ENCODE measurements around the gene RPRD2.
"Not testable (repeated sequence)": the region's sequence is repeated elsewhere in the genome, so short reads cannot be mapped to it uniquely, and the experiment has no call there.

The RPRD2 gene

DNA sequence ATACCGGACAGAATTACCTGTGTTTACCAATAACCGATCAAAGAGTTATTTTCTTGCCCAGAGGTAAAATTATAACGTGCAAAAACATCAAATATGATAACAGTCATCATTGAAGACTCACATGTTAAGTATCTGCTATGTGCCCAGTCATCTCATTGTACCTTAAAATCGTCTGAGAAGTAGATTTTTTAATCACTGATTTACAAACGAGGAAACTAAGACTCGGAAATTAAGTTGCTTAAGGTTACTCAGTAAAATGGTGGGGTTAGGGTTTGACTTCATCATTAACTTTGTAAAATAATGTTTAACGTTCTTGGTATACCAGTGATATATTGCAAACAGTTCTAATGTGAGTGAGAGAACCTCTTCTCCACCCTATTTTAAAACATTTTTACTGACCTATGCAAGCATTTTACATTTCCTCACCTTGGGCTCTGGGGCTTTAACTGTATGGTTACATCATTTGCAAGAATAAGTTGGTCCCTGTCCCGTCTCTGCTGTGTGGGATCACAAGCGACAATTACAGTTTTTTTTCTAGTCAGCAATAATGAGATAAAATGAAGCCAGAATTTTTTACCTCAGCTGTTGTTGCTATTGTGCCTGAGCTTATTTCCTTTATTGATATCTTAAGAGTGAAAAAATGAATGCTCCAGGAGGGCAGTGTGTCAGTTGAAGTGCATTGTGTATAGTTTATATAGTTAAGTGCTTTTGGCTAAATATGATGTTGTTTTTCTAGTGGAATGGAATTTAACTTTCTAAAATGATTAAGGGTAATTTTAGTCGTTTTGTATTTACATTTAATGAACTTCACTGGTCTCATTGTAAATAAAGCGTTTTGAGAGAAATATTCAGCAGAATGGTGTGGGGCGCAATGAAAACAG lies 2.7 kb downstream of the RPRD2 start:
- Histone ChIP-seq H3K4me1 (ENCODE audit: control insufficient read depth, insufficient read depth, low read length) (peaks cover 5% of the 10 kb centered on the region), H3K9ac (ENCODE audit: low read length) (peak overlapping the region; percentile 99), H3K4me3 (ENCODE audit: low read length) (peak overlapping the region; percentile 98), H3K9me3 (ENCODE audit: control insufficient read depth, low read length) (no peaks in the 10 kb centered on the region), H3K27me3 (ENCODE audit: control insufficient read depth, insufficient read depth, low read length) (no peaks in the 10 kb centered on the region), H3K36me3 (ENCODE audit: control insufficient read depth, insufficient read depth, low read length) (no peaks in the 10 kb centered on the region)

- no peaks in the 10 kb centered on the region for H3K27me3 ChIP-seq (ENCODE audit: control insufficient read depth, insufficient read depth, low read length)
- no peaks in the 10 kb centered on the region for H3K36me3 ChIP-seq (ENCODE audit: control insufficient read depth, insufficient read depth, low read length)
- H3K4me3 ChIP-seq (ENCODE audit: low read length), result no peak overlapping the region
- H3K9me3 ChIP-seq (ENCODE audit: control insufficient read depth, low read length), result no peaks in the 10 kb centered on the region
- no peak overlapping the region for H3K9ac ChIP-seq (ENCODE audit: low read length)
- no peaks in the 10 kb centered on the region for H3K4me1 ChIP-seq (ENCODE audit: control insufficient read depth, insufficient read depth, low read length)
Measured at GRCh38 chr1:150371110-150371509, 7.2 kb downstream of the RPRD2 start.

DNA sequence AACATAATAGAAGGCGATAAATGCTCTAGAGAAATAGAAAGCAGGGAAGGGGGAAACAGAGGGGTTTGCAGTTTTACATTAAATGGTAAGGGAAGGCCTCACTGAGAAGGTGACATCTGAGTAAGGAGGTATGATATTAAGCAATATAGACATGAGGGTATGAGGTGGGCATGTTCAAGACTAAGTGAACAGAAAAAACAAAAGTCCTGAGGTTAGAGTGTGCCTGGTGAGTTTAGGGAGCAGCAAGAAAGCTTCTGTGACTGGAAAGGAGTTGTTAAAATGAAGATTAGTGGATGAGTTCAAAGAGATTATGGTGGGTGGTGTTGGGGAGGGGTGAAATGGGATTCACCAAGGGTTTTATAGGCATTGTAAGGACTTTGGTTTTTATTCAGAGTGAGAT lies 8.6 kb downstream of the RPRD2 start:
- H3K27me3 ChIP-seq (ENCODE audit: control insufficient read depth, insufficient read depth, low read length), result no peaks in the 10 kb centered on the region
- no peak overlapping the region for H3K9ac ChIP-seq (ENCODE audit: low read length)
- H3K4me1 ChIP-seq (ENCODE audit: control insufficient read depth, insufficient read depth, low read length), result no peaks in the 10 kb centered on the region
- H3K36me3 ChIP-seq (ENCODE audit: control insufficient read depth, insufficient read depth, low read length), result no peaks in the 10 kb centered on the region
- no peaks in the 10 kb centered on the region for H3K9me3 ChIP-seq (ENCODE audit: control insufficient read depth, low read length)
- H3K4me3 ChIP-seq (ENCODE audit: low read length), result no peak overlapping the region

- no peak overlapping the region for H3K4me3 ChIP-seq (ENCODE audit: low read length)
- no peak overlapping the region for H3K9ac ChIP-seq (ENCODE audit: low read length)
- no peaks in the 10 kb centered on the region for H3K9me3 ChIP-seq (ENCODE audit: control insufficient read depth, low read length)
- no peaks in the 10 kb centered on the region for H3K4me1 ChIP-seq (ENCODE audit: control insufficient read depth, insufficient read depth, low read length)
- no peaks in the 10 kb centered on the region for H3K36me3 ChIP-seq (ENCODE audit: control insufficient read depth, insufficient read depth, low read length)
- no peaks in the 10 kb centered on the region for H3K27me3 ChIP-seq (ENCODE audit: control insufficient read depth, insufficient read depth, low read length)
Measured at GRCh38 chr1:150376110-150376509, 12.2 kb downstream of the RPRD2 start.

DNA sequence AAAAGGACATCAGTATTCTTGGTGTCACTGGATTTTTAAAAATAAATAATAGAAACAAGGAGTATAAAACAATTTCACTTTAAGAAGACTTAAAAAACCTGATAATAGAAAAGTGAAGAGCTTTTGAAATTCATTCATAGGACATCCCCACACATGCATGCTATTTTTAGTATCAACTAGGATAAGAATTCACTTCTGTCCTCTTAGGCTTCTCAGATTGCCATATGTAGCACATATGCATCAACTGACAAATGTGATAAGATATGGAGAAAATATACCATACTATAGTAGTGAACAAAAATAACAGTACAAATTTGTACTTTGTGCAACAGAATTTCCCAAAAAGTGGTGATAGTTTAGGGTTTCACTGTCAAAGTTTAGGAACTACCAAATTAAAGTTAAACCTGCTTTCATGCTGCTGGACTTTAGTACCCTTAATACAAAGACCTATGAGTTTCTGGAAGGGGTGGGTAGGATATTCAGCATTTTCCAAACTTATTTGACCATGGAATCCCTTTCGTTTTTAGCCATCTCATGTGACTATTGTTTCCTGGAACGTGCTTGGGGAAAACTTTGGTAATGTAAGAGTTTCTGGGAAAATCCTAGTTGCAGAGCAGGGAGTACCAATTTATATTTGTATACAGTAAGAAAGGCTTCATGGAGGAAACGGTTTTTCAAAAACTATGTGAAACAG lies 19.8 kb downstream of the RPRD2 start:
- Histone ChIP-seq H3K9ac (ENCODE audit: low read length) (no peak overlapping the region), H3K4me1 (ENCODE audit: control insufficient read depth, insufficient read depth, low read length) (peaks cover 3% of the 10 kb centered on the region), H3K9me3 (ENCODE audit: control insufficient read depth, low read length) (no peaks in the 10 kb centered on the region), H3K36me3 (ENCODE audit: control insufficient read depth, insufficient read depth, low read length) (no peaks in the 10 kb centered on the region), H3K27me3 (ENCODE audit: control insufficient read depth, insufficient read depth, low read length) (no peaks in the 10 kb centered on the region), H3K4me3 (ENCODE audit: low read length) (no peak overlapping the region)

DNA sequence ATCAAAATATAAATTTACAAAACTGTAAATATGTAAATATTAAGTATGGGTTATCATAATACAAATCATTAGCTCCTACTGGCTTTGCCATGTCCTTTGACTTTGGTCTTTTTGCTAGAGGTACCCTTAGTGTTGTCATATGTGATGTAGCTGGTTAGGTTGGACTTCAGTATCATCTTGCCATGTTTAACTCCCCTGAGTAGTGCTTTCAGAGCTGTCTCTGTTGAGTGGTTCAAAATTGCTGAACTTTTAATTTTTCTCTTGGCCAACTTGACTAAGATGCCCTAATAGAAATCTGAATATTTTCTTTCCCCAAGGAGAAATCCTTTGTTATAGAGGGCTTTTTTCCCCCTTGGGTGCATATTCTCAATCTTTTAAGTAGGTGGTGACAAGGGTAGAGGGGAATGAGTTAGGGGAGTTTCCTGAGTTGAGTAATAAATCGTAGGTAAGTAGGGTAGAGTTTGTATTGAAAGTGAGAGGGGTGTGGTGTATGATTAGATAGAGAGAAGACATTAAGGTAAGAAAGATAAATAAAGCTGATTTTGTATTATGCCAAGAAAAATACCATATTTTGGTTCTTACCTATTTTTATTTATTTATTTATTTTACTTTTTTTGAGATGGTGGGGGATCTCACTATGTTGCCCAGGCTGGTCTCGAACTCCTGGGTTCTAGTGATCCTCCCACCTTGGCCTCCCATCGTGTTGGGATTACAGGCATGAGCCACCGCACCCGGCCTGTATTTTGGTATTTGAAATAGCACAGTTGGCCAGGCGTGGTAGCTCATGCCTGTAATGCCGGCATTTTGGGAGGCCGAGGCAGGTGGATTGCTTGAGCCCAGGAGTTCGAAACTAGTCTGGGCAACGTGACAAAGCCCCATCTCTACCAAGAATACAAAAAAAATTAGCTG lies 21.8 kb downstream of the RPRD2 start:
- H3K4me1 ChIP-seq (ENCODE audit: control insufficient read depth, insufficient read depth, low read length), result peaks cover 12% of the 10 kb centered on the region
- H3K27me3 ChIP-seq (ENCODE audit: control insufficient read depth, insufficient read depth, low read length), result no peaks in the 10 kb centered on the region
- no peak overlapping the region for H3K4me3 ChIP-seq (ENCODE audit: low read length)
- no peak overlapping the region for H3K9ac ChIP-seq (ENCODE audit: low read length)
- H3K36me3 ChIP-seq (ENCODE audit: control insufficient read depth, insufficient read depth, low read length), result no peaks in the 10 kb centered on the region
- H3K9me3 ChIP-seq (ENCODE audit: control insufficient read depth, low read length), result no peaks in the 10 kb centered on the region

DNA sequence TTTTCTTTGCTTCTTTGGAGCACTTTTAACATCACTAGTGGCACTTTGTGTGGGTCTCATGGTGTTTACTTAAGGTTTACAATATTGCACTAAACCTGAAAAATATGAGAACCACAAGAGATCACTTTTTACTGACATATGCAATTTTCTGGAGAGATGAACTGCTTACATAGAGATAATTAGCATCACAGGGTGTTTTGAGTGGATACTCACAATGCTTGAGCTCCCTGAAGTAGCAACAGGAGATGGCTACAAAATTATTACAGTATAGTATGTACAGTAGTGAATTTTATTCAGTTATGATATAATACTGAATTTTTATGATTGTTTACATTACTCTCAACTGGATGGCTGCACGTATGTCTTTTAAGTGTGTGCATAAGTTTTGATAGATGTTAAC lies 22.6 kb downstream of the RPRD2 start:
- H3K4me1 ChIP-seq (ENCODE audit: control insufficient read depth, insufficient read depth, low read length), result peaks cover 12% of the 10 kb centered on the region
- H3K27me3 ChIP-seq (ENCODE audit: control insufficient read depth, insufficient read depth, low read length), result no peaks in the 10 kb centered on the region
- no peak overlapping the region for H3K4me3 ChIP-seq (ENCODE audit: low read length)
- H3K36me3 ChIP-seq (ENCODE audit: control insufficient read depth, insufficient read depth, low read length), result no peaks in the 10 kb centered on the region
- no peak overlapping the region for H3K9ac ChIP-seq (ENCODE audit: low read length)
- H3K9me3 ChIP-seq (ENCODE audit: control insufficient read depth, low read length), result no peaks in the 10 kb centered on the region

DNA sequence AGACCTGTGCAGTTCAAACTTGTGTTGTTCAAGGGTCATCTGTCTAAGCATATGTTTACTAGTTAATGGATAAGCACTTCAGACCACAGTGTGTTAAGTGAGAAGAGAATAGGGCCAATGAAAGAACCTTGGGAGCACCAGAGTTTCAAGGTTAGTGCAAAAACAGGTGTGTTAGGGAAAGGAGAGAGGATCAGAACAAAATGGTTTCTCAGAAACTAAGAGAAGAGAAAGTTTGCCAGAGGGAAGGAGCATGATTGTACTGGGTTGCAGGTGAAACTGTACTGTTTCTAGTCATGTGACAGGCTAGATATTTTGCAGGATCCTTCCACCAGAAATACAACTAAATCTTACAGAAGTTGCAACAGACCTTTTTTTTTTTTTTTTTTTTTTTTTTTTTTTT lies 23.3 kb downstream of the RPRD2 start:
- no peak overlapping the region for H3K4me3 ChIP-seq (ENCODE audit: low read length)

GRCh38 chr1:150388241-150388640 lies 24.3 kb downstream of the RPRD2 start:
- Histone ChIP-seq H3K9ac (ENCODE audit: low read length) (no peak overlapping the region), H3K9me3 (ENCODE audit: control insufficient read depth, low read length) (no peaks in the 10 kb centered on the region), H3K4me3 (ENCODE audit: low read length) (no peak overlapping the region), H3K27me3 (ENCODE audit: control insufficient read depth, insufficient read depth, low read length) (no peaks in the 10 kb centered on the region), H3K36me3 (ENCODE audit: control insufficient read depth, insufficient read depth, low read length) (no peaks in the 10 kb centered on the region), H3K4me1 (ENCODE audit: control insufficient read depth, insufficient read depth, low read length) (peaks cover 12% of the 10 kb centered on the region)

More for the DNA sequence above, 23.3 kb downstream of the RPRD2 start:
- Histone ChIP-seq H3K9me3 (ENCODE audit: control insufficient read depth, low read length) (no peaks in the 10 kb centered on the region), H3K36me3 (ENCODE audit: control insufficient read depth, insufficient read depth, low read length) (no peaks in the 10 kb centered on the region), H3K9ac (ENCODE audit: low read length) (no peak overlapping the region), H3K27me3 (ENCODE audit: control insufficient read depth, insufficient read depth, low read length) (no peaks in the 10 kb centered on the region), H3K4me1 (ENCODE audit: control insufficient read depth, insufficient read depth, low read length) (peaks cover 12% of the 10 kb centered on the region)

GRCh38 chr1:150389650-150390049 lies 25.7 kb downstream of the RPRD2 start:
- Histone ChIP-seq H3K4me1 (ENCODE audit: control insufficient read depth, insufficient read depth, low read length) (peaks cover 12% of the 10 kb centered on the region), H3K9ac (ENCODE audit: low read length) (no peak overlapping the region), H3K36me3 (ENCODE audit: control insufficient read depth, insufficient read depth, low read length) (no peaks in the 10 kb centered on the region), H3K27me3 (ENCODE audit: control insufficient read depth, insufficient read depth, low read length) (no peaks in the 10 kb centered on the region), H3K9me3 (ENCODE audit: control insufficient read depth, low read length) (no peaks in the 10 kb centered on the region), H3K4me3 (ENCODE audit: low read length) (no peak overlapping the region)

GRCh38 chr1:150392627-150393026 lies 28.7 kb downstream of the RPRD2 start:
- no peak overlapping the region for H3K4me3 ChIP-seq (ENCODE audit: low read length)
- H3K9ac ChIP-seq (ENCODE audit: low read length), result no peak overlapping the region
- H3K9me3 ChIP-seq (ENCODE audit: control insufficient read depth, low read length), result no peaks in the 10 kb centered on the region

DNA sequence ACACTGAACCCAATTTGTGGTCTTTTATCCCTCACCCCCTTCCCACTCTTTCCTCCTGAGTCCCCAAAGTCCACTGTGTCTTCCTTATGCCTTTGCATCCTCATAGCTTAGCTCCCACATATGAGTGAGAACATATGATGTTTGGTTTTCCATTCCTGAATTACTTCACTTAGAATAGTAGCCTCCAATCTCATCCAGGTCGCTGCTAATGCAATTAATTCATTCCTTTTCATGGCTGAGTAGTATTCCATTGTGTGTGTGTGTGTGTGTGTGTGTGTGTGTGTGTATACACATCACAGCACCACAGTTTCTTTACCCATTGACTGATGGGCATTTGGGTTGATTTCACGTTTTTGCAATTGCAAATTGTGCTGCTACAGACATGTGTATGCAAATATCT lies 31.2 kb downstream of the RPRD2 start:
- H3K4me1 ChIP-seq (ENCODE audit: control insufficient read depth, insufficient read depth, low read length); H3K9me3 ChIP-seq (ENCODE audit: control insufficient read depth, low read length); H3K9ac ChIP-seq (ENCODE audit: low read length); H3K4me3 ChIP-seq (ENCODE audit: low read length); H3K36me3 ChIP-seq (ENCODE audit: control insufficient read depth, insufficient read depth, low read length); H3K27me3 ChIP-seq (ENCODE audit: control insufficient read depth, insufficient read depth, low read length): not testable (repeated sequence)

More at GRCh38 chr1:150392627-150393026, 28.7 kb downstream of the RPRD2 start:
- H3K27me3 ChIP-seq (ENCODE audit: control insufficient read depth, insufficient read depth, low read length), result no peaks in the 10 kb centered on the region
- no peaks in the 10 kb centered on the region for H3K36me3 ChIP-seq (ENCODE audit: control insufficient read depth, insufficient read depth, low read length)
- H3K4me1 ChIP-seq (ENCODE audit: control insufficient read depth, insufficient read depth, low read length), result peaks cover 9% of the 10 kb centered on the region
